Thyroid gland (tissue), 4 donors: ENCODE data around the gene PNPLA1. TPM values are rescaled to one million over a fixed set of nuclear protein-coding genes. Genes with fewer than 3 reads are reported as not detected.

Experiments used
- DNase-seq, 2 donors: peaks; one replicate each; pipeline ENCODE4 v3.0.0-alpha.2; 2019
- H3K27ac ChIP-seq, 3 donors: fragments of 200-600 bp; sonication (generic); 1 replicate in 2 of 3; 2 replicates in 1 of 3; pipeline ENCODE4 v1.5.1; 2016 to 2019; ENCODE audit warnings: mild to moderate bottlenecking in 1 of 3, moderate library complexity in 1 of 3
- H3K27me3 ChIP-seq: fragments of 200-600 bp; sonication (generic); one replicate; pipeline ENCODE4 v1.5.1; 2019
- H3K36me3 ChIP-seq, 2 donors: fragments of 200-600 bp; sonication (generic); one replicate each; pipeline ENCODE4 v1.5.1; 2016 to 2019
- H3K4me1 ChIP-seq, 2 donors: fragments of 200-600 bp; sonication (generic); one replicate each; pipeline ENCODE4 v1.5.1; 2017 to 2019
- H3K4me3 ChIP-seq, 3 donors: fragments of 200-600 bp; sonication (generic); replicated peaks in 1 of 3; 1 replicate in 2 of 3; 2 replicates in 1 of 3; pipeline ENCODE4 v1.5.1; 2016; ENCODE audit warnings: mild to moderate bottlenecking in 1 of 3
- H3K9me3 ChIP-seq: fragments of 200-600 bp; sonication (generic); one replicate; pipeline ENCODE4 v1.5.1; 2017
- POLR2A ChIP-seq, 2 donors: fragments of 450-650 bp; IDR thresholded peaks; one replicate each; pipeline ENCODE4 v1.6.1; 2017; ENCODE audit warnings: antibody characterized with exemption in 2 of 2, mild to moderate bottlenecking in 2 of 2, moderate library complexity in 1 of 2
- WGBS, 2 donors: methylation state at CpG; one replicate each; pipeline ENCODE4 v1.1.5; 2017; 5-methylcytosine and 5-hydroxymethylcytosine counted together
- intact Hi-C: fragments of 100-400 bp; cut with DNase I; formaldehyde crosslinking; loops from one replicate; pipeline ENCODE4 v1.15.1; 2023
- total RNA-seq, 4 donors: library from RNA; depleted of rRNA; stranded (reverse); fragments of >200 nt; gene quantifications; one replicate each; pipeline ENCODE4 v1.2.3, GENCODE V29; 2016
- TF ChIP-seq, protein P1 (sequence below), 6 experiments: fragments of 200-600 bp in 3 of 6; fragments of 450-650 bp in 3 of 6; sonication (generic) in 3 of 6; IDR thresholded peaks; one replicate each; pipeline ENCODE4 v1.5.1; 2016 to 2019; ENCODE audit warnings: antibody characterized with exemption in 6 of 6, mild to moderate bottlenecking in 2 of 6, inconsistent platforms in 1 of 6, moderate library complexity in 1 of 6

PNPLA1 gene
- total RNA-seq, 4 donors from 2014 or later = 0.11 TPM; not detected in 3

DNA sequence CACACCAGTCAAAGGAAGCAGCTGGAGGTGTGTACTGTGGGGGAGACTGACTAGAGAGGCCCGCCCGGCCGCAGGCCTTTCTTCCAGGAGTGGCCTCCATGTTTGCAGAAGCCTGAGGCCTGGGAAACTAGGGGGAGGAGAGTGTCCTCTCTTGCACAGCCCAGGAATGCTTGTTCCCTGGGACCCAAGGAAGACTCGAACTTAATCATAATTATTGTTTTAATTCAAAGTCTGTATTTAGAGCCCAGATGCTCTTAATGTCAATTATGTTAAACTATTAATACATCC is 43.7 kb downstream of the PNPLA1 start:
- WGBS, 2 donors = 84 to 100% methylated on average over 1 to 4 of the region's 4 CpGs
- intact Hi-C loops = no loop called here
- TF ChIP-seq POLR2A (IDR thresholded peaks at IDR 0.05) = no peak
- TF ChIP-seq, protein P1, sequence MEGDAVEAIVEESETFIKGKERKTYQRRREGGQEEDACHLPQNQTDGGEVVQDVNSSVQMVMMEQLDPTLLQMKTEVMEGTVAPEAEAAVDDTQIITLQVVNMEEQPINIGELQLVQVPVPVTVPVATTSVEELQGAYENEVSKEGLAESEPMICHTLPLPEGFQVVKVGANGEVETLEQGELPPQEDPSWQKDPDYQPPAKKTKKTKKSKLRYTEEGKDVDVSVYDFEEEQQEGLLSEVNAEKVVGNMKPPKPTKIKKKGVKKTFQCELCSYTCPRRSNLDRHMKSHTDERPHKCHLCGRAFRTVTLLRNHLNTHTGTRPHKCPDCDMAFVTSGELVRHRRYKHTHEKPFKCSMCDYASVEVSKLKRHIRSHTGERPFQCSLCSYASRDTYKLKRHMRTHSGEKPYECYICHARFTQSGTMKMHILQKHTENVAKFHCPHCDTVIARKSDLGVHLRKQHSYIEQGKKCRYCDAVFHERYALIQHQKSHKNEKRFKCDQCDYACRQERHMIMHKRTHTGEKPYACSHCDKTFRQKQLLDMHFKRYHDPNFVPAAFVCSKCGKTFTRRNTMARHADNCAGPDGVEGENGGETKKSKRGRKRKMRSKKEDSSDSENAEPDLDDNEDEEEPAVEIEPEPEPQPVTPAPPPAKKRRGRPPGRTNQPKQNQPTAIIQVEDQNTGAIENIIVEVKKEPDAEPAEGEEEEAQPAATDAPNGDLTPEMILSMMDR (IDR thresholded peaks at IDR 0.05) = no peak
- Histone ChIP-seq H3K36me3 (no peaks in the 10 kb centered on the region), H3K9me3 (no peaks in the 10 kb centered on the region), H3K4me1 (no peaks in the 10 kb centered on the region), H3K27ac (no peak overlapping the region), H3K4me3 (no peak overlapping the region), H3K27me3 (no peaks in the 10 kb centered on the region)
- DNase-seq = no peak

DNA sequence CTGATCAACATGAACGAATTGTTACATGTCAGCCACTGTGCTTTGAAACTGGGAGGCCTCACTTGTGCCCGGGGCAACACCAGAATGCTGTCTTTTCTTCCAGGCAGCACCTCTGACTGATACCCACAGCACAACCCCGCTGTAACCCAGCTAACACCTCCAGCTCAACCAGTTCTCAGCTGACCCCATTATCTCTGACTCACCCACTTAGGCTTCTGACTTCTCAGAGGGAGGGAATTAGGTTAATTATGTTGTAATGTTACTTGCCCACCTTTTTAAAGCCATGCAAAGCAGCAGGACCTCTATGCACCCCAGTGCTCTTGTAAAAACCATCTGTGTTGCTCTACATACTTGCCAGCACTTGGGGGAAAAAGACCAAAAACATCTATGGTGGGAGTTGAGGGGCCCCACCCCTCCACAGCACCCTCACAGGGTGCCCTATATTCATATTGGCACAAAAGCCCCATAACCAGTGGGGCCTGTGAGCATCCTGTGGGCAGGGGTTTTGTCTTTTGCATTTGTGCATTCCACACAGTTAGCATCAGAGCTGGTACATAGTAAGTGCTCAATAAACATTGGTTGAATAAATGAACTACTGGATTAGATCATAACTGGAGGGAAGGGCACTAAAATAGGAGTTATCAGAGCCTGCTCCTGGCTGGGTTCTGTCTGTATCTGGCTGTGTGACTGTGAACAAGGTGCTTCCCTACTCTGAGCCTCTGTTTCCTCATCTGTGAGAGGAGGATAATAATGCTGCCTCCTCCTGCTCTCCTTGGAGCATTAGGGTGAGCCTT is 44.6 kb downstream of the PNPLA1 start:
- intact Hi-C loops = no loop called here
- H3K4me1 ChIP-seq = no peaks in the 10 kb centered on the region
- H3K36me3 ChIP-seq = no peaks in the 10 kb centered on the region
- TF ChIP-seq, protein P1 (IDR thresholded peaks at IDR 0.05) = no peak
- no peak for TF ChIP-seq POLR2A (IDR thresholded peaks at IDR 0.05)
- no peak for DNase-seq
- no peak overlapping the region for H3K27ac ChIP-seq
- no peaks in the 10 kb centered on the region for H3K27me3 ChIP-seq
- 84 to 85% methylated on average over 3 of the region's 3 CpGs for WGBS, 2 donors
- H3K4me3 ChIP-seq = no peak overlapping the region
- H3K9me3 ChIP-seq = no peaks in the 10 kb centered on the region

DNA sequence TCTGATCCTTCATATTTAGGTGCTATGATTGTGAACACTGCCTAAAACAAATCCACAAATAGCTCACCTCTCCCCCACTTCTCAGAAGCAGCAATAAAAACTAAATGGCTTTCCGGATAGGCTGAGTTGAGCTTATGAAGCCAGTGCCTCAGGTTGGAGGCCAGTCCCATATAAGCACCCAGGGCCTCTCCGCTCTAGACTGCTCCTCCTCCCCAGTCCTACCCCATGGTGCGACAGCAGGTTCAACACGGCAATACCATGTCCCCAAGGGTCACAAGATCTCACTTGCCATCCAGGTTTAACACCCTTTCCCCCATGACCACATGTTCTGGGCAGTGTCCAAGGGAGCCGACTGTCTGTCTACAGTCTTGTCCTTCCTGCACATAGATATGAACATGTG is 46.1 kb downstream of the PNPLA1 start:
- no peaks in the 10 kb centered on the region for H3K9me3 ChIP-seq
- intact Hi-C loops = no loop called here
- H3K27ac ChIP-seq = no peak overlapping the region
- H3K4me1 ChIP-seq = no peaks in the 10 kb centered on the region
- no peaks in the 10 kb centered on the region for H3K27me3 ChIP-seq
- H3K36me3 ChIP-seq = no peaks in the 10 kb centered on the region
- TF ChIP-seq POLR2A (IDR thresholded peaks at IDR 0.05) = no peak
- TF ChIP-seq, protein P1 (IDR thresholded peaks at IDR 0.05) = no peak
- DNase-seq = no peak
- no peak overlapping the region for H3K4me3 ChIP-seq
- WGBS, 2 donors = 92 to 94% methylated on average over 4 to 5 of the region's 5 CpGs

DNA sequence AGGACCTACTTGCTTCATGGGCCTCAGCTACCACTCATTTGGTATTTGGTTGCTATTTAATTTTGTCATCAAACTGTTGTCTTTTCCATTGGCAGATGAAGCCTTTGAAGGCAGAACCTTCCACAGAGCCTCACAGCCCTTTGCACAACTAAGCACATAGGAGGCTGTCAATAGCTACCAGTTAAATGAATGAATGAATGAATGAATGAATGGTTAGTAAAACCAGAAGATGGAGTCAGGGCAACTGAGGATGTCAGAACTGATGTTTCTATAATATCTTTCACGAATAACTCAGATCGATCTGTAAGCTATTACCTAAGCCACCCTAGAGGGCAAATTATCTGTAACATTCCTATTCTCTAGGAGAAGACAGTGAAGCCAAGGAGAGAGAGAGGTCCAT is 47.8 kb downstream of the PNPLA1 start:
- H3K4me1 ChIP-seq = no peaks in the 10 kb centered on the region
- no peaks in the 10 kb centered on the region for H3K27me3 ChIP-seq
- 93 to 96% methylated on average over 2 of the region's 2 CpGs for WGBS, 2 donors
- no peaks in the 10 kb centered on the region for H3K36me3 ChIP-seq
- intact Hi-C loops = no loop called here
- H3K27ac ChIP-seq = no peak overlapping the region
- H3K4me3 ChIP-seq = no peak overlapping the region
- TF ChIP-seq, protein P1 (IDR thresholded peaks at IDR 0.05) = no peak
- no peak for TF ChIP-seq POLR2A (IDR thresholded peaks at IDR 0.05)
- no peaks in the 10 kb centered on the region for H3K9me3 ChIP-seq
- no peak for DNase-seq

DNA sequence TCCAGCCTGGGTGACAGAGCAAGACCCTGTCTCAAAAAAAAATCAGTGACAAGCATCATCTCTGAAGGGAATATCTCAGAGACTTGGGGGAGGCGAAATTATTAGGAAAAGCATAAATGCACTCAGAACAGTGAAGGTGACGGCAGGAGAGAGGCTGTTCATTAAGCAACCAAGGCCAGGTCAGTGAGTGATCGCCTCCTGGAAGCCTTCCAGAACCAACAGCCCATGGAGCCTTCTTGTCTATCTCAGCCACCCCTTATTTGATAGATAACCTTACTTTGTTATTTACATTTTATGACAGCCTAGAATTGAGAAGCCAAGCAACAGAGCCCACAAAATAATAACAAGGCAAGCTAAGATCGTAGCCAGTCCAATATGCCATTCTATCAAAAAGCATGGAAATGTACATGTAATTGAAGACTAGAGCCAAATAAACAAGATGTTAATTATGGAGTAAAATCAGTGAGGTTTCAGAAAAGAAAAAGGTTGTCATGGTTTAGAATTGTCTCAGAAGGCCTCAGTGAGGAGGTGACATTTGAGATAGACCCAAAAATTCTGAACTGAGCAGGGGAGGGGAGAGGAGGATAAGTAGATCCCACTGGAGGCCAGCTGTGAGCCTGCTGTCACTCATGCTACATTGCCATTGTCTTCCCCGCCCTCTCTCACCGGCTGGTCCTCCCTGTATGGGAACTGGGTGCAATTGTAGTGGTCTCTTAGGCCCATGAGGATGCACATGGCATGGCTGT is 49.0 kb downstream of the PNPLA1 start:
- no peaks in the 10 kb centered on the region for H3K27me3 ChIP-seq
- no peak for DNase-seq
- TF ChIP-seq POLR2A (IDR thresholded peaks at IDR 0.05) = no peak
- TF ChIP-seq, protein P1 (IDR thresholded peaks at IDR 0.05) = no peak
- H3K4me3 ChIP-seq = no peak overlapping the region
- H3K36me3 ChIP-seq = no peaks in the 10 kb centered on the region
- intact Hi-C loops = no loop called here
- WGBS, 2 donors = 81 to 90% methylated on average over 6 of the region's 6 CpGs
- H3K4me1 ChIP-seq = no peaks in the 10 kb centered on the region
- no peak overlapping the region for H3K27ac ChIP-seq
- H3K9me3 ChIP-seq = no peaks in the 10 kb centered on the region
